K562 (cell line): Measurements from ENCODE around the gene ABHD3. TPM values are rescaled to one million over a fixed set of nuclear protein-coding genes. Genes with fewer than 3 reads are reported as not detected.
A peak's percentile ranks its signal among the peaks of the same experiment; 100 is the strongest.

Experiments
- BRF1 ChIP-seq: IDR thresholded peaks from 3 replicates; pipeline ENCODE4 v1.6.1; 2011; ENCODE audit warnings: borderline replicate concordance, mild to moderate bottlenecking; ENCODE audit not compliant: insufficient read length; ENCODE audit errors: extremely low read depth
- CREB1 ChIP-seq, 2 experiments: sonication (generic) in 1 of 2; formaldehyde crosslinking in 1 of 2; IDR thresholded peaks; 2 replicates each; pipeline versions ENCODE4 v1.6.1 to v1.8.0; 2012 to 2022; ENCODE audit warnings: inconsistent platforms in 1 of 2, mild to moderate bottlenecking in 1 of 2, missing genetic modification reagents in 1 of 2, moderate library complexity in 1 of 2
- JUNB ChIP-seq: fragments of 450-650 bp; formaldehyde crosslinking; conservative IDR thresholded peaks from 2 replicates; pipeline ENCODE4 v1.4.0; 2020; ENCODE audit warnings: mild to moderate bottlenecking
- PTRF ChIP-seq: fragments of 450-650 bp; IDR thresholded peaks from 2 replicates; pipeline ENCODE4 v1.6.1; 2016; ENCODE audit warnings: mild to moderate bottlenecking, missing genetic modification characterization, missing compliant biosample characterization
- PURB ChIP-seq: sonication (generic); formaldehyde crosslinking; IDR thresholded peaks from 2 replicates; pipeline ENCODE4 v1.9.0; 2021; ENCODE audit warnings: low read depth, mild to moderate bottlenecking, missing genetic modification reagents
- RNF2 ChIP-seq: sonication (generic); IDR thresholded peaks from 2 replicates; pipeline ENCODE4 v1.6.1; 2016
- TOE1 ChIP-seq, 2 experiments: fragments of 450-650 bp in 1 of 2; sonication (generic) in 1 of 2; formaldehyde crosslinking in 1 of 2; IDR thresholded peaks; 2 replicates each; pipeline versions ENCODE4 v1.7.1 to v1.8.0; 2016 to 2022; ENCODE audit warnings: borderline replicate concordance in 2 of 2, mild to moderate bottlenecking in 2 of 2, antibody characterized with exemption in 1 of 2, inconsistent platforms in 1 of 2, low read depth in 1 of 2, missing genetic modification reagents in 1 of 2, moderate library complexity in 1 of 2
- ZNF311 ChIP-seq: fragments of 250-450 bp; sonication (Bioruptor Pico); IDR thresholded peaks from 2 replicates; pipeline ENCODE4 v1.4.0; 2020; ENCODE audit warnings: mild to moderate bottlenecking, moderate library complexity
- ZNF76 ChIP-seq: fragments of 250-450 bp; sonication (Bioruptor Pico); IDR thresholded peaks from 2 replicates; pipeline ENCODE4 v1.4.0; 2020; ENCODE audit warnings: mild to moderate bottlenecking, moderate library complexity, borderline replicate concordance
- polyA plus RNA-seq, 8 experiments: library from polyadenylated mRNA; depleted of rRNA in 4 of 8; stranded (reverse) in 5 of 8; unstranded in 3 of 8; fragments of >200 nt; fragmentation: Nextera tagmentation in 2 of 8; fragmentation: Illumina TruSeq in 1 of 8; extraction: Ambion mirVana in 2 of 8; extraction: Trizol in 1 of 8; gene quantifications; 2 replicates each; pipeline versions ENCODE4 v1.2.1 to v1.2.3, GENCODE V29; 2011 to 2014; ENCODE audit warnings: inconsistent platforms in 1 of 8, missing spikeins in 1 of 8
- total RNA-seq, 7 experiments: library from RNA; depleted of rRNA in 6 of 7; stranded (reverse); fragments of >200 nt in 6 of 7; fragmentation: Illumina TruSeq in 2 of 7; extraction: Trizol in 2 of 7; gene quantifications; 2 replicates each; pipeline versions ENCODE4 v1.2.1 to v1.2.3, GENCODE V29; 2011 to 2021; ENCODE audit warnings: low replicate concordance in 1 of 7
- TF ChIP-seq, protein P1 (sequence below): fragments of 150-350 bp; IDR thresholded peaks from 2 replicates; pipeline ENCODE4 v1.6.1; 2014; ENCODE audit warnings: low read depth, mild to moderate bottlenecking, low read length, borderline replicate concordance
- TF ChIP-seq, protein P2 (sequence below): IDR thresholded peaks from 3 replicates; pipeline ENCODE4 v1.6.1; 2011; ENCODE audit warnings: borderline replicate concordance, mild to moderate bottlenecking, moderate library complexity; ENCODE audit not compliant: insufficient read length; ENCODE audit errors: extremely low read depth

ABHD3 gene
- total and polyA plus RNA-seq, 9 of the 15 experiments (the other 6 are each of a cell fraction or from before 2014, with no cell fraction given), result 6.3 to 38.8 (median 19.4) TPM

GRCh38 chr18:21686282-21687105 lies 18.1 kb downstream of the ABHD3 start (continued):
- TF ChIP-seq JUNB (CRISPR knock-in tag) (no peak), RNF2 (peak; percentile 60; the same call in 1 of the 2 replicates), PTRF (tag) (no peak), ZNF76 (no peak), PURB (CRISPR knock-in tag) (no peak), TOE1 (IDR thresholded peaks at IDR 0.05; ENCODE audit: borderline replicate concordance) (no peak; the same call in 1 of the 2 replicates), TOE1 (CRISPR knock-in tag; IDR thresholded peaks at IDR 0.05; ENCODE audit: borderline replicate concordance, low read depth) (no peak), ZNF311 (CRISPR knock-in tag) (0 out of 2 replicates have a peak, but pooled peaks have one; percentile 55), BRF1 (no peak), CREB1 (IDR thresholded peaks at IDR 0.05) (no peak), CREB1 (CRISPR knock-in tag; IDR thresholded peaks at IDR 0.05) (no peak)
- TF ChIP-seq, protein P1, sequence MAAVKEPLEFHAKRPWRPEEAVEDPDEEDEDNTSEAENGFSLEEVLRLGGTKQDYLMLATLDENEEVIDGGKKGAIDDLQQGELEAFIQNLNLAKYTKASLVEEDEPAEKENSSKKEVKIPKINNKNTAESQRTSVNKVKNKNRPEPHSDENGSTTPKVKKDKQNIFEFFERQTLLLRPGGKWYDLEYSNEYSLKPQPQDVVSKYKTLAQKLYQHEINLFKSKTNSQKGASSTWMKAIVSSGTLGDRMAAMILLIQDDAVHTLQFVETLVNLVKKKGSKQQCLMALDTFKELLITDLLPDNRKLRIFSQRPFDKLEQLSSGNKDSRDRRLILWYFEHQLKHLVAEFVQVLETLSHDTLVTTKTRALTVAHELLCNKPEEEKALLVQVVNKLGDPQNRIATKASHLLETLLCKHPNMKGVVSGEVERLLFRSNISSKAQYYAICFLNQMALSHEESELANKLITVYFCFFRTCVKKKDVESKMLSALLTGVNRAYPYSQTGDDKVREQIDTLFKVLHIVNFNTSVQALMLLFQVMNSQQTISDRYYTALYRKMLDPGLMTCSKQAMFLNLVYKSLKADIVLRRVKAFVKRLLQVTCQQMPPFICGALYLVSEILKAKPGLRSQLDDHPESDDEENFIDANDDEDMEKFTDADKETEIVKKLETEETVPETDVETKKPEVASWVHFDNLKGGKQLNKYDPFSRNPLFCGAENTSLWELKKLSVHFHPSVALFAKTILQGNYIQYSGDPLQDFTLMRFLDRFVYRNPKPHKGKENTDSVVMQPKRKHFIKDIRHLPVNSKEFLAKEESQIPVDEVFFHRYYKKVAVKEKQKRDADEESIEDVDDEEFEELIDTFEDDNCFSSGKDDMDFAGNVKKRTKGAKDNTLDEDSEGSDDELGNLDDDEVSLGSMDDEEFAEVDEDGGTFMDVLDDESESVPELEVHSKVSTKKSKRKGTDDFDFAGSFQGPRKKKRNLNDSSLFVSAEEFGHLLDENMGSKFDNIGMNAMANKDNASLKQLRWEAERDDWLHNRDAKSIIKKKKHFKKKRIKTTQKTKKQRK, result no peak
- TF ChIP-seq, protein P2, sequence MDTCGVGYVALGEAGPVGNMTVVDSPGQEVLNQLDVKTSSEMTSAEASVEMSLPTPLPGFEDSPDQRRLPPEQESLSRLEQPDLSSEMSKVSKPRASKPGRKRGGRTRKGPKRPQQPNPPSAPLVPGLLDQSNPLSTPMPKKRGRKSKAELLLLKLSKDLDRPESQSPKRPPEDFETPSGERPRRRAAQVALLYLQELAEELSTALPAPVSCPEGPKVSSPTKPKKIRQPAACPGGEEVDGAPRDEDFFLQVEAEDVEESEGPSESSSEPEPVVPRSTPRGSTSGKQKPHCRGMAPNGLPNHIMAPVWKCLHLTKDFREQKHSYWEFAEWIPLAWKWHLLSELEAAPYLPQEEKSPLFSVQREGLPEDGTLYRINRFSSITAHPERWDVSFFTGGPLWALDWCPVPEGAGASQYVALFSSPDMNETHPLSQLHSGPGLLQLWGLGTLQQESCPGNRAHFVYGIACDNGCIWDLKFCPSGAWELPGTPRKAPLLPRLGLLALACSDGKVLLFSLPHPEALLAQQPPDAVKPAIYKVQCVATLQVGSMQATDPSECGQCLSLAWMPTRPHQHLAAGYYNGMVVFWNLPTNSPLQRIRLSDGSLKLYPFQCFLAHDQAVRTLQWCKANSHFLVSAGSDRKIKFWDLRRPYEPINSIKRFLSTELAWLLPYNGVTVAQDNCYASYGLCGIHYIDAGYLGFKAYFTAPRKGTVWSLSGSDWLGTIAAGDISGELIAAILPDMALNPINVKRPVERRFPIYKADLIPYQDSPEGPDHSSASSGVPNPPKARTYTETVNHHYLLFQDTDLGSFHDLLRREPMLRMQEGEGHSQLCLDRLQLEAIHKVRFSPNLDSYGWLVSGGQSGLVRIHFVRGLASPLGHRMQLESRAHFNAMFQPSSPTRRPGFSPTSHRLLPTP, result no peak
